ENCODE results near the gene DNAH3.

GRCh38 chr16:21037168-21037567, 113.5 kb downstream of the DNAH3 start:
- TF ChIP-seq CTCF (IDR thresholded peaks at IDR 0.05; ENCODE audit: low read depth, low read length): no peak
- no peak for TF ChIP-seq MAX (IDR thresholded peaks at IDR 0.05; ENCODE audit: low read depth, low read length)
- TF ChIP-seq MYC (IDR thresholded peaks at IDR 0.05; ENCODE audit: low read depth, low read length): no peak
- TF ChIP-seq POLR2A (IDR thresholded peaks at IDR 0.05; ENCODE audit: extremely low read depth, insufficient read length): no peak

Data from NB4 (cell line).